Stimulated activated CD4-positive, alpha-beta T cell treated with anti-CD3 and anti-CD28 coated beads, Interleukin-1b, Interleukin-23, amount 100 ng/mL, for 4 hours (primary cell): ENCODE data around the gene NDEL1.
A peak's percentile ranks its signal among the peaks of the same experiment; 100 is the strongest.

Experiments
- DNase-seq, 2 donors: peaks; one replicate each; pipeline ENCODE4 v3.0.0-alpha.2; 2020; ENCODE audit warnings: low read depth in 2 of 2

NDEL1 gene

DNA sequence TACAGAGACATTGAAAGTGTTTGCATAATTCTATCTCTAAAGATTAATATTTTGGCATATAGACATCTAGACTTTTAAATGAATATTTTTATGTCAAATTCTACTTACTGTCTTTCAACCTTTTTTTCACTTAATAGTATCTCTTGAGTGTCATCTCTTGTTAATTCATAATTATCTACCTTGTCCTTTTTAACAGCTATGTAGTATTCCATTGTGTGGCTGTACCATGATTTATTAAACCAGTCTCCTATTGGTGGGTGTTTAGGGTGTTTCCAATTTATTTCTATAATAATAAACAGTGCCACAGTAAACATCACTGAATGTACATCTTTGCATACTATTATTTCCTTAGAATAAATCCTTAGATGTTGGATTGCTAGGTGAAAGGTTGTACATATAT, 21.7 kb upstream of the NDEL1 start:
- no peak for DNase-seq

DNA sequence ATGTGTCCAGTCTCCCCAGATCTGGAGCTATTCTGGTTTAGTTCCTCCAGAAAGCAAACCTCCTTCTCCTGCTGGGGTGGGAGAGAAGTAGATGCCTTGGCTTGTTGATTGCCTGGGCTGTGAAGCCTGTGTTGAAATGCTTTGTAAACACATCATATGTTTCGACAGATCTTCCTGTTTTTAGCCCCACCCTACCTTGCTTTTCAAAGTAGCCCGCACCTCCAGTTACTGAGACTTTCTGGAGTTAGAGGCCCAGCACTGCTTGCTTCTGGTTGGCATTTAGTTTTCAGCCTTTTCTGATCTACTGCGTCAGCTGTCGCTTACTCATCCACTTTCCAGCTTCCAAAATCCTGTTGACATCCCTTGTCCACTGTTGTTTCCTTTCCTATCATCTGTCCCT, 17.9 kb upstream of the NDEL1 start:
- no peak for DNase-seq

DNA sequence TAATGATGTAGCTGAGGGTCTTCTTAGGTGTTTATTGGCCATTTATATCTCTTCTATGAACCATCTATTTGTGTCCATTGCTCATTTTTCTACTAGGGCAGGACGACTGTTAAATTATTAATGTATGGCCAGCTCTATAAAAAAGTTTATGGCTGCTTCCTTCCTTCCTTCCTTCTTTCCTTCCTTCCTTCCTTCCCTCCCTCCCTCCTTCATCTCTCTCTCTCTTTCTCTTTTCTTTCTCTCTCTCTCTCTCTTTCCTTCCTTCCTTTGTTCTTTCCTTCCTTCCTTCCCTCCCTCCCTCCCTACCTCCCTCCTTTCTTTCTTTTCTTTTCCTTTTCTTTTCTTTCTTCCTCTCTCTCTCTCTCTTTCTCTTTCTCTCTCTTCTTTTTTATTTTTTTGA, 17.2 kb upstream of the NDEL1 start:
- DNase-seq = no peak

DNA sequence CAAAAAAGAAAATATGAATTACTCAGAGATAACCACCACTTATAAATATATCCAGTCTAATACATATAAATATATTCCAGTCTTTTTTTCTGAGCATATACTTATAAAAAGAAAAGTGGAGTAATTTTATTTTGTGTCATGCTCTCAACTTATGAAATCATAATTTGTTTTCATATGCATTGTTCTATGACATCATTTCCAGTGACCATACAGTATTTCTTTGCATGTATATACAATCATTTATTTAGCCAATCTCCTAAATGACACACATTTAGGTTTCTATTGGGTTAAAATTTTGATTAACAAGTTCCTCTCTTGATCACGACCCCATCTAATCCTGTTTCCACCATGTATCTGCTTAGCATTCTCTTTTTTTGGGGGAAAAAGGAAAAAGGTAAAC, 16.4 kb upstream of the NDEL1 start:
- DNase-seq = no peak

DNA sequence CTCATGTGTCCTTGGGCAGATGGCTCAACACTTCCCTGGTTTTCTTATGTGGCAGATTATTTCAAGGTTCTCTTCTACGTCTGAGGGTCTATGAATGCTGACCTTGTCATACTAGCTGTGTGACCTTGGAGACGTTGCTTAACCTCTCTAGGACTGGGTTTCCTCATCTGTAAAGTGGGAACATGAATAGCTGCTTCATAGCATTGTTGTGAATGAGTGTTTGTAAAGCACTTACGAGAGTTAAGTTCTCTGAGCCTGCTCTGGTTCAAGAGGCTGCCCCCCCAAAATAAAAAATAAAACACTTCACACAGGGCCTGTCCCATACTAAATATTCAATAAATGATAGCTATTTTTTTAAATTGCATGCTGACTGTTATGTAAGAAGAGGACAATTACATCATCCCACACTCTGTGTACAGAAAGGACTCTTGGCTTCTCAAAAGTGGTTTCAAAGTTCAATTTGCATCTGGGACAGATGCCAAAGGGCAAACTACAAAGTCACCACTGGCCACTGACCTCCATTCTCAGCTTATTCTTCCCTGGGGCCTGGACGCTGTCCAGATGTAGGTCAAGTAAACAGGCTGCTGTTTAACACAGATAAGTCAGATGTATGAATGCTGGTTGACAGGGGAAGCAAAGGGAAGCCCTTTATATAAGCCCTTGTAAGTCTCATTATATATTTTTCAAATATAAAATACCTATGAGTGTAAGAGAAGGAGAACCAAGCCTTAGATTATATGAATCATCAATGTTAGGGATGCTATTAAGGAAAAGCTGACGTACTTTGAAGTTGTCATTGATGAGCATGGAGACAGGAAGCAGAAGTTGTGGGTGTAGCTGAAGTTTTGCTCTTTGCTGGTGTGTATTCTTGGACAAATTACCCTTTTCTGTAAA, 15.4 kb upstream of the NDEL1 start:
- DNase-seq = no peak

DNA sequence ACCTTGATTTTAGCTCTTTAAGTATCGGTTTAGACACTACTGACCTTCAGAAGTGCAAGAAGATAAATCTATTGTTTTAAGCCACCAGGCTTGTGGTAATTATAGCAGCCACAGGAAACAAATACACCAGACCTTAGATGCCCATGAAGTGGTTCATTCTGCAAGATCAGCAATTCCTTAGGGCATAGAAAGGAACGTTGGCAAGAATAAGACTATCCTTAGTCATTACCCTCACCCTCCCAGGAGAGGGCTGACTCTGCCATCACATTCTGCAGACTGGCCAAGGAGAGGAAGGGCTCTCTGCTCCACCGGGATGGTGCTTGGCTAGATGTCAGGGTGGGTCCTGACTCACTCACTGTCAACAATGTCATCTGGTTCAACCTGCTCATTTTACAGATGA, 14.1 kb upstream of the NDEL1 start:
- no peak for DNase-seq

DNA sequence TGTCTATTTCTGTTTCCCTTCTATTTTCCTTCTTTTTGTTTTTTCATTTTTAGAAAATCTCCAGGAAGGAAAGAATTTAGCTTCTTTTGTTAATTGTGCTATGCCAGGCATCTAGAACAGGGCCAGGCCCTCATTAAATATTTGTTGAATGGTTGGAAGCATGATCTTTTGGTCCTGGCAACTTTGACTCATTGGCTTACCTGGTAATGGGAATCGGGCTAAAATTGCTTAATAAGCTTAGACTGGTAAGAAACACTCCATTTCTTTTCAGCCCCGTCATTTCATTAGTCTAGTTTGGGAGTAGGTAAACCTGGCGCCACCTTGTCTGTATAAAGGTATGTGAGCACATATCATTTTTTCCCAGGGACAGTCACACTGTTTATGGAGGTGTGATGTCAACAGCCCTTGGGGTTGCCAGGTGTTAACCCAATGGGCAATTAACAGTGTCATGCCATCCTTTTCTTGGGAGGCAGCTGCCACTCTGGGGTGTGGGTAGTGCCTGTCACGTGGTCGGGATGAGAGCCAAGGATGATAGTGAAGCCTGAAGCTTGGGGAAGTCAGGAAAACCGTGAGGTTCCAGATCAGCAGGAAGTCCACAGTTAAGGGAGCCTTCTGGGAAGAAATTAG, 9.5 kb upstream of the NDEL1 start:
- DNase-seq = no peak

DNA sequence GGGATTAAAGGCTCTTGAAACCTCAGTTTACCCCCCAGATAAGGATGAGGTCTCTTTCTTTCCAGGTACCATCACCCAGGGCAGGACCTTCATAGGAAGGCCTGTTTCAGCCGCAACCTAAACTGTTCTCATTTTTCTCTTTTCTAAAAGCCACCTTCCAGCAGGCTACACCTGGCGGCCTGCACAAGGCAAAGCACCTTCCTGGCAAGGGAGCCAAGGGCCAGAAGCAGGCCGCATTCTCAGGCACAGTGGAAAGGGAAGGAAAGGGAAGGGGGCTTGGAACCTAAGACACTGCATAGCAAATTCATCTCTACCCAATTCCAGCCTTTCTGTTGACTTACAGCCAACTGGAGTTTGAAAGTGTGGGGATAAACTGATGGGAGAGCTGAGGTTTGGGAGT, 8.9 kb upstream of the NDEL1 start:
- DNase-seq = no peak

DNA sequence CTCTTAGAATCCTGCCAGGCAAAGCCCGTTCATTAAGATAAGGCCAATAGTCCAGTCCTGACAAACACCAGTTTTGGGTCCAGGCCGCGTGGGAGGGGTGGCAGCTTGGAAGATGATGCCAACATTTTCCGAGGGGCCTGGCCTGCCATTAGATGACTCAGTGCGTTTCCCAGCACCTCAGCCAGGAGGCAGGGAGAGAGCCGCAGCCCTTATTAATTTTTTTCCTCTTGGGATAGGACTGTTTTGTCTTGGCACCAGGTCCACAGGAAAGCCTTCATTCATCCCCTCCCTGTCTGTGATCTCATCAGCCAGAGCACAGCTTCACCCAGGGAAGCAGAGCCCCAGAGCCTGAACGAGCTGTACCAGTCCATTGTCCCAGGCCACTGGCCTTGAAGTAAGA, 4.7 kb upstream of the NDEL1 start:
- DNase-seq = no peak

DNA sequence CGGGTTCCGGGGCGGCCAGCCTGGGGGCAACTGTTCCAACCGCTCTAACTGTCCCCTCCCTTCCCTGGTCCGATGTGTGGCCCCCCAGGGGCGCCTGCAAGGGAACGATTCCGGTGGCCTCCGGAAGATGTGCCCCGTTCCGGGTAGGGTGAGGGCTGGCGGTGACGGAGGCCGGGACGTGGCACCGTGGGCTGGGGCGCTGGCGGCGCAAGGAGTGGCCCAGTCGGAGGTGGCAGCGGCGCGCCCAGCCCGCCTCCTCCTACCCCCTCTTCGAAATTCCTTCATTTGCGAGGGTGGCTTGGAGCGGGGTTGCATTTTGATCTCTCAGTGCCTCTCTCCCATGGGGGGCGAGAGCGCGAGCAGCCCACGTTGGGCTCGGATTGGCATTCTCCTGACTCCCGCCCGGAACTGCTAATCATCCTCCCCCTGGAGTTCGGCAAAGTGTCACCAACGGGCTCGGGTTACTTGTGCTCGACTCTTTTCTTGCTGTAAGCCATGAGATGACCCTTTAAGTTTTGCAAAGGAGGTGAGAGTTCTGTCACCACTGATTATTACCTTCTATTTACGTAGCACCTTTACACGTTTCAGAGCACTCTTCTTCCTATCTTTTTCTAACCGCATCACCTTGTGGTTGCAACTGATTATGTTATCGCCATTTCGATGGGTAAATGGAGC, 622 bp downstream of the NDEL1 start:
- DNase-seq = peak; percentile 33 to 57

DNA sequence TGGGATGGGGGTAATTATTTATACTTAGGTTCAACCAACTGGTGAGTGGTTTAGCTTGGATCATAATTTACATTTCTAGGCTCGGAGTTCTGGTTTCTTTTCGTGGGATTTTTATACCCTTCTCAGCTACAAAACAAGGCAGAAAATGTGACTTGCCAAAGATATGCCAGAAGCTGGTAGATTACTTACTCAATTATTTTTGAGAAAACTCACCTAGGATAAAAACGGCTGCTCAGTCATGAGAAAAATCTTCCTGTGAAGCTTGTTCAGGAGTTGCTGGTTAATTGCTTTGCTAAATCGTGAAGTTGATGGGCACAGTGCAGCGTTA, 1.1 kb downstream of the NDEL1 start:
- no peak for DNase-seq

DNA sequence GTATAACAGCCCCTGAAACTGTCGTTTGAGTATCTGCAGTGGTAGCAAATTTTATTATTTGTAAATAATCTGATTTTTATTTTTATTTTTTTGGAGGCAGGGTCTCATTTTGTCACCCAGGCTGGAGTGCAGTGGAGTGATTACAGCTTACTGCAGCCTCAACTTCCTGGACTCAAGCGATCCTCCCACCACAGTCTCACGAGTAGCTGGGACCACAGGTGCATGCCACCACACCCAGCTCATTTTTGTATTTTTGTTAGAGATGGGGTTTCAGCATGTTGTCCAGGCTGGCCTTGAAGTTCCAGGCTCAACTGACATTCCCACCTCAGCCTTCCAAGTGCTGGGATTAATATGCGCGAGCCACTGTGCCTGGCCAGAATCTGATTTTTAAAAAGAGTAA, 2.8 kb downstream of the NDEL1 start:
- no peak for DNase-seq

DNA sequence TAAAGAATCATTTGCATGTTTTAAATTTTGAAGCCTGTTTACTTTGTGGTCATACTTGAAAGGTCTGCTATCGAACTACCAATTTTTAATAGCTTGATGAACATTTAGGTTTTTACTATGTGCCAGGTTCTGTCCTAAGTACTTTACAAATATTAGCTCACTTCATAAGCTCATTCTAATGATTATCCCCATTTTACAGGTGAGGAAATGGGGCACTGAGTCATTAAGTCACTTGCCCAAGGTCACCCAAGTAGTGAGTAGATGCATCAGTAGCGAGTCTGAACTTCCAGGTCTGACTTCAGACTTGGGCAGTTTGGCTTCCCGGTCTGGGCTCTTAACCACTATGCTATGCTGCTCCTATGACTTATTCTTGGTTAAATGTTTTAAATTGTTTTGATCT, 4.0 kb downstream of the NDEL1 start:
- no peak for DNase-seq

DNA sequence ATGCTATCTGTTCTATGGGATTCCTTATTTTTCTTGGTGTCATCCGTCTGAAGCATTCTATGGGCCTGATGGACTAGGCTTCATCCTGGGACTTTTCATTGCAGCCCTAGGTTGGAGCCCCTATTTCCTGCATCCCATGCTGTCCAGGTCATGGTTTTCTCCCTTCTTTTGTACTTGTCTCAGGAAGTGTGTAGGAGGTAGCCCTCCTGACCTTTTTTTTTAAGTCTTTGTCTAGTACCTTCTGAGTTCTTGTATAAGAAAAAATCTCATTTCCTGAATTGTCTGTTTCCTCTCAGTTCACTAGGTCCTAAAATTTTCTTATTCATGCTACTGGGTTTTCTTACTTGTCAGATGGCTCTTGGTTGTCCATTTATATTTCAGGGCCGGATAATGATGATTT, 6.0 kb downstream of the NDEL1 start:
- no peak for DNase-seq

DNA sequence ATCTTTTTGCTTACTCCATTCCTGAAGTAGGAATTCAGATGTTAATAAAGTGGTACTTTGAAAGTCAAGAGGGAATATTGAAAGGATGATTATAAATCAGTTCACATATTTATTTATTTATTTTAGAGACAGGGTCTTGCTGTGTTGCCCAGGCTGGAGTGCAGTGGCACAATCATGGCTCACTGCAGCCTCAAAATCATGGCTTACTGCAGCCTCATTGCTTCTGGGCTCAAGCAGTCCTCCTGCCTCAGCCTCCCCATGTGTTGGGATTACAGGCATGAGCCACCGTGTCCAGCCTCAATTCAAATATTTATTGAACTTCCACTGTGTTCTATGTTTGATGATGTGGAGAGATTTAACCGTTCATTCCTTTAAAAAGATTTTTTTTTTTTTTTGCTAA, 6.6 kb downstream of the NDEL1 start:
- no peak for DNase-seq

DNA sequence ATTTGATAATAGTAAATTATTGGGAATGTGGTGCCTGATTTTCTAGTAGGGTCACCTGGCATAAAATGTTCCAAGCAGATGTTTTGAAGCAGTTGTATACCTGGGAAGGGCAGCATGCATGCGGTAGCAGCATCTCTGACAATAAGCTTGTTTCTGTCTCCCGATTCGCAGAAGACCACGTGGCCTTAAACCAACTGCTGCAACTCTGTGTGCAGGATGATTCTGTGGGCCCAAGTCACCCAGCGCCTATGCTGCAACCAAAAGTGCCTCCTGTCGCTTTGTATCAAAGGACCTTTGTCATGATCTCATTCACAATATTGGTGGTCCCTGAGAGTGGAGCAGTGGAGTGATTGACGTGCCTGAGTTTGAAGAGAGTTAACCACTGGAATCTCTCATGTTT, 8.1 kb downstream of the NDEL1 start:
- DNase-seq = no peak

DNA sequence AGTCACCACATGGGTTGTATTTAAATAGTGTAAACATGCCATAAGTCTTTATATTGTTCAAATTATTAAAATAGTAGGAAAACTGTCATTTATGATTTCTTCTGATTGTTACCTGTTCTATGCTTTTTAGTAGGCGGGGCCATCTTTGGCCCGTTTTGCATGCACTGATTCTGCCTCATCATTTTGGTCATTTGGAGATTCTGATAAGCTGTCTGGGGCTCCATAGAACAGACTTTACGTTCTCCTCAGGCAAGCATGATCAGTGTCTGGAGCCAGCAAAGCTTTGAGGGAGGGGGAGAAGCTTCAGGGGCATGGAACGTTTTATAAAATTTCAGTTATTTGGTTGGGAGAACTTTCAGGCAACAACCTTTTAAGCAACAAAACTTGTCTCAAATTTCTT, 8.8 kb downstream of the NDEL1 start:
- DNase-seq = no peak

DNA sequence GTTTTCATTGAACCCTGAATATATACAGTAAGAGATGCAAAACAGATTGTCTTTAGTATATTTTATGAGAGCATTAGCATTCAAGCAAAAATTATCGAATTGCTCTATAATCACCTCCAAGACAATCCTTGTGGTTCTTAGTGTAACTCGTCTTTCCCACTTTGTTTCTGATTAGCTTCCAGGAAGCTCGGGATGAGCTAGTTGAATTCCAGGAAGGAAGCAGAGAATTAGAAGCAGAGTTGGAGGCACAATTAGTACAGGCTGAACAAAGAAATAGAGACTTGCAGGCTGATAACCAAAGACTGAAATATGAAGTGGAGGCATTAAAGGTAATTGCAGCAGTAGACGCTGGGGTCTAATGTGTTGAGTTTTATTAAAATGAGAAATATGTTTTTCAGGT, 9.9 kb downstream of the NDEL1 start:
- DNase-seq = no peak

DNA sequence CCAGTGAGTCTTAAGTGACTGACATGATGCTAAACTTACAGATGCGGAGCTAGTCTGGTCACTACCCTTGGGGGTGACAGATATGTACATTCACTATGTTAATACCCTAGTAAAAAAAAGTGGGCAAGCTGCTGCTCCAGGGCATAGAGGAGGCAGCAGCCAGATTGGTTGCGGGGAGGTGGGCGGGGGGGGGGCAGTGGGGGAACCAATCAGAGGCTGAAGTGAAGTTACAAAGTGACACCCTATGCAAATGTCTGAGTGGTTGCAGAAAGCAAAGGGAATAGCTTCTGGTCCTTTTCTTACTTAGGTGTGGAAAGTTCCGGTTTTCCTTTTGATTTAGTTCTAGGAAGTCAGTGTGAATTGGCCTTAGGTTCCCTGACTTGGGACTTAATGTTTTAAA, 12.1 kb downstream of the NDEL1 start:
- no peak for DNase-seq

DNA sequence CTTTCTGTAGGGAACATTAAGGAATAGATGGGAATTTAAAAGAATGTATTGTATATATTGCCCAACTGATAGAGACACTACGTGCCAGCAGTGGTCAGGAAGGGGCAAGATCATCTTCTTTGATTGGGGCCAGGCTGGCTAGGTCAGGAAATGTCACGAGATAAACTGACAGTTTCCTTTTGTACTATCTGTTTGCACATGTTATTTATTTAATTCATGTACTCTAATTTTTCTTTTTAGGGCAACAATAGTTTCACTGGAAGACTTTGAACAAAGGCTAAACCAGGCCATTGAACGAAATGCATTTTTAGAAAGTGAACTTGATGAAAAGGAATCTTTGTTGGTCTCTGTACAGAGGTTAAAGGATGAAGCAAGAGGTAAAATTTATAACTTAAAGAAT, 12.6 kb downstream of the NDEL1 start:
- DNase-seq = no peak

DNA sequence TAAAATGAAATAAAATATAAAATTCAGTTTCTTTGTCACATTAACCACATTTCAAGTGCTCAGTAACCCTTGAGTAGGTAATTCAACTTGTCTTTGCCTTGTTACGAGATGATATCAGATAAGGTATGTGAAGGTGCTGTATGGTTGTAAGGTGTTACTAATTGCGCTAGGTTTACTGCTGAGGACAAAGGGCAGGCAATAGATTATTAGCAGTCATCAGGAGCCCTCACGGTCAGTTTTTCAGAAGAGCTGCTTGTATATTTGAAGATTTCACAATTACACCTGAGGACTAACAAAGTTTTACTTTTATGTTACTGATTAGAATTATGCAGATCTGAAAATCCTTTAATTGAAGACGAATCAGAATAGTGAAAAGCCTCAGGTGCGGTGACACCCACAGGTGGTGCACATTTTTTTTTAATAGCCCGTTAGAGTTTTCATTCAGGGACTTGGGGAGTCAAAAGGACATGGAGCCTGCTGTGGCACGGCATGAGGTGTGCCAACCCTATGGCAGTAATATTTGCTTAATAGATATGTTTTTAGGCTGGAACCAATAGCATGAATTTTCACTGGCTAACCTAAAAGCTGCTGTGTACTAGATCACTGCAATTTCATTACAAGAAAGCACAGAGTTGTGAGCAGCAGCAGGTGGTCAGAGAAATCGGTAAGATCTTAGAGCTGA, 16.4 kb downstream of the NDEL1 start:
- DNase-seq = no peak

DNA sequence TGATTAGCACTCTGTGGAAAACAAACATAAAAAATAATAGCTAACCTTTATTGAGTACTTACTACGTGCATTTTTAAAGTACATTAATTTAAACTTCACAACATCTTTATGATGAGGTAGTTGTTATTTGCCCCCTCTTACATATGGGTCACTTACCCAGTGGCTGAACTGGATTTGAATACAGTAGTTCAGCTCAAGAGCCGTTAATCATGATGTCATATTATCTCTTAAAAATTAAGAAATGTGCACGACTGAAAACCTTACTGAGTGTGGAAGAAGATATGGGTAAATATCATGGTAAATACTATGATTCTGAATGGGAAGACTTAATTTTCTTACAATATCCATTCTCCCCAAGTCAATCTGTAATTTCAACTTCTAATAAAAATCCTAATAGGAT, 17.6 kb downstream of the NDEL1 start:
- no peak for DNase-seq
